Tibial artery (tissue), 4 donors: ENCODE results near the gene KRTCAP2.

Experiments
- DNase-seq, 2 donors: peaks; one replicate each; pipeline ENCODE4 v3.0.0-alpha.2; 2019
- H3K27ac ChIP-seq, 2 donors: fragments of 200-600 bp; sonication (generic) in 1 of 2; 1 replicate in 1 of 2; 2 replicates in 1 of 2; pipeline ENCODE4 v1.5.1; 2018 to 2019; ENCODE audit warnings: mild to moderate bottlenecking in 1 of 2
- H3K27me3 ChIP-seq, 2 donors: fragments of 200-600 bp; sonication (generic) in 1 of 2; one replicate each; pipeline versions ENCODE4 v1.5.1 to v1.6.0; 2016 to 2019
- H3K36me3 ChIP-seq, 3 donors: fragments of 200-600 bp; sonication (generic) in 2 of 3; one replicate each; pipeline ENCODE4 v1.5.1; 2016 to 2019; ENCODE audit warnings: mild to moderate bottlenecking in 2 of 3
- H3K4me1 ChIP-seq, 4 donors: fragments of 200-600 bp; sonication (generic) in 2 of 4; 1 replicate in 3 of 4; 2 replicates in 1 of 4; pipeline ENCODE4 v1.5.1; 2016 to 2019
- H3K4me3 ChIP-seq, 2 donors: fragments of 200-600 bp; sonication (generic) in 1 of 2; 1 replicate in 1 of 2; 2 replicates in 1 of 2; pipeline ENCODE4 v1.5.1; 2018 to 2019; ENCODE audit warnings: mild to moderate bottlenecking in 2 of 2
- H3K9me3 ChIP-seq, 3 donors: fragments of 200-600 bp; sonication (generic) in 1 of 3; one replicate each; pipeline ENCODE4 v1.5.1; 2016 to 2019
- intact Hi-C: fragments of 100-400 bp; cut with DNase I; formaldehyde crosslinking; loops from one replicate; pipeline ENCODE4 v1.15.0; 2023; ENCODE audit warnings: low total_unique reads
- TF ChIP-seq, protein P1 (sequence below), 2 experiments: fragments of 200-600 bp in 1 of 2; fragments of 450-650 bp in 1 of 2; IDR thresholded peaks; one replicate each; pipeline ENCODE4 v1.5.1; 2017 to 2019; ENCODE audit warnings: antibody characterized with exemption in 2 of 2, mild to moderate bottlenecking in 1 of 2, moderate library complexity in 1 of 2

Gene KRTCAP2

DNA sequence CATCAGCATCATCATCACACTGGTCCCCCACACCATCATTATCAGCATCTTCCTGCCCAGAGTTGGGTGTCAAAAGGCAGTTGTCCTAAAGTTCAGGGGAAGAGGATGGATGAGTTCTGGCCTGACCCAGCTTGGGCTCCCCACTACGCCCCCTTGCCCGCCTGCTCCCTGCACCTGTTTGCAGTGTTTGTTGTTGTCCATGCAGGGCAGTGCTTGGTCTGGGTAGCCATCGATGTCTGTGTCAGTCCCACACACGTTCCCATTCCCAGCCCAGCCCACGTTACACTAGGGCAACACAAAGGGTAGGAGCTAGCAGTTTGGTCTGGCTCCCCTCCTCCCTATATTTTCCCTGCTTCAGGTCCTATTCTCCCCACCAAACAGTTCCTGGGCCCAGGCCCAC lies 27.8 kb upstream of the KRTCAP2 start:
- Histone ChIP-seq H3K27ac (no peak overlapping the region), H3K27me3 (no peaks in the 10 kb centered on the region), H3K9me3 (no peaks in the 10 kb centered on the region), H3K4me3 (no peak overlapping the region), H3K4me1 (peaks cover 0 to 4% (median 2%) of the 10 kb centered on the region in 4 donors), H3K36me3 (peaks cover 0 to 49% (median 37%) of the 10 kb centered on the region in 3 donors)
- TF ChIP-seq, protein P1, sequence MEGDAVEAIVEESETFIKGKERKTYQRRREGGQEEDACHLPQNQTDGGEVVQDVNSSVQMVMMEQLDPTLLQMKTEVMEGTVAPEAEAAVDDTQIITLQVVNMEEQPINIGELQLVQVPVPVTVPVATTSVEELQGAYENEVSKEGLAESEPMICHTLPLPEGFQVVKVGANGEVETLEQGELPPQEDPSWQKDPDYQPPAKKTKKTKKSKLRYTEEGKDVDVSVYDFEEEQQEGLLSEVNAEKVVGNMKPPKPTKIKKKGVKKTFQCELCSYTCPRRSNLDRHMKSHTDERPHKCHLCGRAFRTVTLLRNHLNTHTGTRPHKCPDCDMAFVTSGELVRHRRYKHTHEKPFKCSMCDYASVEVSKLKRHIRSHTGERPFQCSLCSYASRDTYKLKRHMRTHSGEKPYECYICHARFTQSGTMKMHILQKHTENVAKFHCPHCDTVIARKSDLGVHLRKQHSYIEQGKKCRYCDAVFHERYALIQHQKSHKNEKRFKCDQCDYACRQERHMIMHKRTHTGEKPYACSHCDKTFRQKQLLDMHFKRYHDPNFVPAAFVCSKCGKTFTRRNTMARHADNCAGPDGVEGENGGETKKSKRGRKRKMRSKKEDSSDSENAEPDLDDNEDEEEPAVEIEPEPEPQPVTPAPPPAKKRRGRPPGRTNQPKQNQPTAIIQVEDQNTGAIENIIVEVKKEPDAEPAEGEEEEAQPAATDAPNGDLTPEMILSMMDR (IDR thresholded peaks at IDR 0.05): no peak
- DNase-seq: no peak
- intact Hi-C loops: no loop called here

DNA sequence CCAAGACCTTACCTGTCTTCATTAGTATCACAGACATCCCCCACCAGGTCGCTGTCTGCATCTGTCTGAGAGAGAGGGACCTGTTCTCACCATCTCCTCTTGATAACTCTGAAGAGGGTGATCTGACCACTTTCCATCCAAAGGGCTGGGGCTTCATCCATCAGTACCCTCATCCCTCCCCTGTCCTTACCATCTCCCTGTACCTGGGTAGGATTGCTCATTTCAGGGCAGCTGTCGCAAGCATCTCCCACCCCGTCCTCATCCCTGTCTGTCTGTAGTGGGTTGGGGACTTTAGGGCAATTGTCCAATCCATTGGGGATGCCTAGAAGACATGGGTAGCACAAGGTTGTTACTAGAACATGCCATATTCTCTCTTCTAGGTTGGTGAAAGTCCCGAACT lies 26.7 kb upstream of the KRTCAP2 start:
- no peaks in the 10 kb centered on the region for H3K27me3 ChIP-seq
- H3K4me1 ChIP-seq: peaks cover 0 to 12% (median 11%) of the 10 kb centered on the region in 4 donors
- TF ChIP-seq, protein P1 (IDR thresholded peaks at IDR 0.05): no peak
- DNase-seq: no peak
- no peak overlapping the region for H3K4me3 ChIP-seq
- H3K9me3 ChIP-seq: no peaks in the 10 kb centered on the region
- H3K27ac ChIP-seq: no peak overlapping the region
- H3K36me3 ChIP-seq: peaks cover 0 to 47% (median 37%) of the 10 kb centered on the region in 3 donors
- intact Hi-C loops: no loop called here

DNA sequence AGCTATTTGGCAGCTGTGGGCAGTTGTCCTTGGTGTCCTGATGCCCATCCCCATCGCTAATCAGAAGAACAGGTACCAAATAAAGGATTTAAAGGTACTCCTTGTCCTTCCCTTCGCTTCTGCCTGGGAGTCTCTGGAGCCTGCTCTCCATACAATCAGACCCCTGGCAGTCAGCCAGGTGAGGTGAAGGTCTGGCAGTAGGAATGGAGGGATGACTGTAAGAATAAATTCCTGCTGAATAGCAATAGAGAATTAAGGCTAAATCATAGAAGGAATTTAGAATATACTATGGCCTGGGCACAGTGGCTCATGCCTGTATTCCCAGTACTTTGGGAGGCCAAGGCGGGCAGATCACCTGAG lies 25.4 kb upstream of the KRTCAP2 start:
- no peak for DNase-seq
- H3K27me3 ChIP-seq: no peaks in the 10 kb centered on the region
- H3K36me3 ChIP-seq: peaks cover 0 to 44% (median 37%) of the 10 kb centered on the region in 3 donors
- no peak overlapping the region for H3K4me3 ChIP-seq
- H3K9me3 ChIP-seq: no peaks in the 10 kb centered on the region
- peaks cover 0 to 24% (median 21%) of the 10 kb centered on the region in 4 donors for H3K4me1 ChIP-seq
- H3K27ac ChIP-seq: no peak overlapping the region
- intact Hi-C loops: no loop called here
- TF ChIP-seq, protein P1 (IDR thresholded peaks at IDR 0.05): no peak

DNA sequence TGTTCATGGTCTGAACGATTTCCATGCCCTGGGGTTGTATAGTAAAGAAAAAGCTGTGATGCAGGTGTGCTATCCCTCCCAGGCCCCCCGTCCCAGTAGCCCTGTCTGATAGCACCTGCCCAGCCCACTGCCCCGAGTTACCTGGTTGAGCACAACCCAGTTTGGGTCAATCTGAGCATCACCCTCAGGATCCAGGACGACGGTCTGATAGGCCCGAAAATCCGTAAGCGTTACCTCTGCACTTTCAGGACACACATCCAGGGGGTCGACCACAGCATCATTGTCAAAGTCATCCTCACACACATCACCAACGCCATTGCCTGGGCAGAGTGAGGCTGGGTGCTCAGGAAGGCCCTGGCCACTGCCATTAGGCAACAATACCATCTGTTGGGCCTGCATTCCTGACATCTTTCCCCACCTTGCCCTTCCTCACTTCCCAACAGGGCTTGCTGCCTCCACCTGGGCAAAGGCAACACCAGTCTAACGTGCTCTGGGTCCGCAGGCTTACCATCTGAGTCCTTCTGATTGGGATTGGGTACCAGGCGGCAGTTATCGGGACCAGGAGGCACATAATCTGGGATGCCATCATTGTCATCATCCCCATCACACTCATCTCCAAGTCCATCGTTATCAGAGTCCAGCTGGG lies 24.9 kb upstream of the KRTCAP2 start:
- peak overlapping the region in 1 of 2 donors; percentile 5 for H3K27ac ChIP-seq
- no peak overlapping the region for H3K4me3 ChIP-seq
- H3K36me3 ChIP-seq: peaks cover 0 to 44% (median 34%) of the 10 kb centered on the region in 3 donors
- no peaks in the 10 kb centered on the region for H3K27me3 ChIP-seq
- no peak for DNase-seq
- intact Hi-C loops: no loop called here
- H3K4me1 ChIP-seq: peaks cover 0 to 29% (median 25%) of the 10 kb centered on the region in 4 donors
- no peaks in the 10 kb centered on the region for H3K9me3 ChIP-seq
- TF ChIP-seq, protein P1 (IDR thresholded peaks at IDR 0.05): no peak

DNA sequence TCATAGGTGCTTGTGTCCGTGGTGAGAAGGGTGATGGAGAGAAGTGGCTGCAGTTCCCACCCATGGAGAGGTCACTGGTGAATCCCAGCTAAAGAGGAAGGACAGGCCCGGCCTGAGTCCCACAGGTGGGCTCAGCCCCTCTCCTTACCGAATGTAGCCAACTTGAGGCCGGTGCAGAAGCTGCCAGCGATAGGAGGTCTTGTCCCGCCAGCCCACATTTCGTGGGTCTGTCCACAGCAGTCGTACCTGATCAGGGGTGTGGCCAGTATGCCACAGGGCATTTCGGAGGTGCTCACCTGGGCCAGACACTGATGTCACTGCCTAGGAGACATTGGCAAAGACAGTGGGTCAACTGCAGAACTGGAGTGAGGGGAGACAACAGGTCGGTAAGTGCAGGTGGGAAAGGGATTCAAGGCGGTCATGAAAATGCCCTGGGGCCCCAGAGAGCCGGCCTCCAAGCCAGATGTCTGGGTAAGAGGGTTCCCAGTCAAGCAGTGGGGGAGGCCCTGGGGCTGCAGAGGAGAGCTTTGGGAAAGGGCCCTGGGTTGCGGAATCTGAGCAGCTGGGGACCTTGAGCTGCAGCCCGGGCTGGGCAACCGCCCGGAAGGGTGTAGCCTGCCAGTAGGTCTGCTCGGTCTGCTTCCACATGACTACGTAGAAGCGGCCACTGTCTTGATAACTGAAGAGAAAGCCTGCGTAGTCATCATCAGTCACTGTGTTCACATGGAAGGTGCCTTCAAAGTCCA lies 24.0 kb upstream of the KRTCAP2 start:
- H3K9me3 ChIP-seq: no peaks in the 10 kb centered on the region
- H3K27me3 ChIP-seq: no peaks in the 10 kb centered on the region
- peaks cover 0 to 36% (median 28%) of the 10 kb centered on the region in 4 donors for H3K4me1 ChIP-seq
- TF ChIP-seq, protein P1 (IDR thresholded peaks at IDR 0.05): no peak
- DNase-seq: peak in 1 of 2 donors; percentile 60
- H3K4me3 ChIP-seq: no peak overlapping the region
- H3K27ac ChIP-seq: peak overlapping the region in 1 of 2 donors; percentile 5
- intact Hi-C loops: no loop called here
- H3K36me3 ChIP-seq: peaks cover 0 to 41% (median 30%) of the 10 kb centered on the region in 3 donors
